IPS-18a (cell line): ENCODE results near the gene BACH2.
"Not testable (repeated sequence)": the region's sequence is repeated elsewhere in the genome, so short reads cannot be mapped to it uniquely, and the experiment has no call there.

ENCODE experiments used
- H3K27ac ChIP-seq: one replicate; pipeline ENCODE4 v1.5.1; 2013; ENCODE audit warnings: low read length
- H3K27me3 ChIP-seq: one replicate; pipeline ENCODE4 v1.6.1; 2013; ENCODE audit warnings: mild to moderate bottlenecking, low read length; ENCODE audit not compliant: control insufficient read depth, insufficient read depth
- H3K36me3 ChIP-seq: one replicate; pipeline ENCODE4 v1.6.1; 2013; ENCODE audit warnings: low read depth, low read length; ENCODE audit not compliant: control insufficient read depth
- H3K4me1 ChIP-seq: one replicate; pipeline ENCODE4 v1.6.1; 2013; ENCODE audit warnings: low read depth, low read length; ENCODE audit not compliant: control insufficient read depth
- H3K4me3 ChIP-seq: one replicate; pipeline ENCODE4 v1.5.1; 2013; ENCODE audit warnings: low read length
- H3K9ac ChIP-seq: one replicate; pipeline ENCODE4 v1.6.1; 2013; ENCODE audit warnings: mild to moderate bottlenecking, low read length, moderate library complexity
- H3K9me3 ChIP-seq: one replicate; pipeline ENCODE4 v1.6.1; 2013; ENCODE audit warnings: low read depth, low read length; ENCODE audit not compliant: control insufficient read depth

The BACH2 gene

GRCh38 chr6:90076511-90077415 is 219.9 kb downstream of the BACH2 start:
- Histone ChIP-seq H3K27me3 (no peaks in the 10 kb centered on the region), H3K9ac (no peak overlapping the region), H3K4me1 (no peaks in the 10 kb centered on the region), H3K9me3 (no peaks in the 10 kb centered on the region), H3K36me3 (no peaks in the 10 kb centered on the region), H3K27ac (no peak overlapping the region), H3K4me3 (no peak overlapping the region)

DNA sequence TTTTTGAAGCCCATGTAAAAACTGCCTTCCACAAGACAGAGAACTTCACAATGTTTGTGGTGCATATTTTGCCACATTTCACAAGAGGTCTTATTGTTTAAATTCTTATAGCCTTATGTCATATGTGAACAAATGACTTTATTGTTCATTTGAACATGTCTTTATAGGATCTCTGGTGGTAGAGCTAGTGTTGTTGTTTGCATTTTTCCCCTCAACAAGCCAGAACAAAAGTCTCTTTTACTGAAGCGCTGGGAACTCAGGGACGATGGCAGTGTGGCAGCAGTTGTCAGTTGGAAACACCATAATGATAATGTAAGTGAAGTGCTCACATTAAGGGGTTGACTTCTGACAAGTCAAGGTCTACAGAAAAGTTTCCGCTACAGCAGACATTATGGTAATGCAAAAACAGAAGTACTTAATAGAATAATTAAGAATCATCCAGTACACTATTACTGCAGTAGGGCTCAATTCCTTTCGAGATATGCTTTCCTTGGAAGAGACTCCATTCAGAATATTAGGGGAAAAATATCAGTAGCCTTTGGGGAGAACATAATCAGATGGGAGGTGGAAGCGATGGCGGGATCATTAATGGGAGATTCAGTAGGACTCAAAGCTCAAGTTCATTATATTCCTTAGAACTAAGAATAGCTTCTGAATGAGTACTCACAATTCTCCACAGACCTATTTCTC is 222.3 kb downstream of the BACH2 start:
- Histone ChIP-seq H3K9ac (no peak overlapping the region), H3K9me3 (no peaks in the 10 kb centered on the region), H3K4me3 (no peak overlapping the region), H3K4me1 (no peaks in the 10 kb centered on the region), H3K27ac (no peak overlapping the region), H3K27me3 (no peaks in the 10 kb centered on the region), H3K36me3 (no peaks in the 10 kb centered on the region)

DNA sequence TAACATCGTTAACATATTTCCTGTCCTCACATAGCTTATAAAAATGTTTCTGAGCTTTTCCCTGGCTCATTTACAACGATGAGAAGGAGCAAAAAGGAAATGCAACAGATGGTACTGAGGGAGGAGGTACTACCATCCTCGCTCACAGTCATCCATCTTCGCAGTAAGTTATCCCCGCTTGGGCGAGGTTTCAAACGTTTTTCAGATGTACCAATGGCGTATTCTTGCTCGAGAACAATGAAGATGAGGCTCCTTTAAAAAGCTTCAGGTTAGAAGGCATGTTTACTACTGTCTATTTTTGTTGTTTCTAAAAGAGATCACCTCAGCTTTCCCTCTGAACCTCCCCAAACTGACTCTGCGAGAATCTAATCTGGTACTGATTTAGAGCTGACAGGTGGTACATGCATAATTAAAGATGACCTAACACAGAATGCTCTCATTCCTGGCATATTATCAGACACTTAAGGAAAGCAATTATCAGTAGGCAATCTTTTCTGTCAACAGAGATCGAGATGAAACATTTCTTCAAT is 223.6 kb downstream of the BACH2 start:
- H3K4me1 ChIP-seq, result peaks cover 6% of the 10 kb centered on the region
- H3K27ac ChIP-seq, result no peak overlapping the region
- H3K9ac ChIP-seq, result no peak overlapping the region
- no peaks in the 10 kb centered on the region for H3K27me3 ChIP-seq
- no peak overlapping the region for H3K4me3 ChIP-seq
- no peaks in the 10 kb centered on the region for H3K9me3 ChIP-seq
- H3K36me3 ChIP-seq, result no peaks in the 10 kb centered on the region

DNA sequence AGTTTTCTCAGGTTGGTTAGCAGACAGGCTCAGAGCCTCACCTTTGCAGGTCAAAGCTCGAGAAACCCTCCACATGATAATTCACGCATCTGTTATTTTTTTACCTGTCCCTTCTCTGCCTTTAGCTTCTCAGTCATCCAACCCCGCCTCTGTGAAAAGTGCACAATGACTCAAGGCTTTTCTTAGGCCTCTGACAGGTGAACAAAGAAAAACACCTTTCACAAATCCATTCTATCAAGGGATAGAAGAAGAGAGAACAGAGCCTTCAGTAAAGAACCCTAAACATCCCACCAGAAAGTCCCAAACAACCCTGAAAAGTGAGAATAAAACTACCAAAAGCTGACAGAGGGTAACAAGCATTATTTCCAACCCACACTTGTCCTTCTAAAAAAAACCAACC is 224.1 kb downstream of the BACH2 start:
- H3K9me3 ChIP-seq, result no peaks in the 10 kb centered on the region
- H3K27ac ChIP-seq, result no peak overlapping the region
- H3K4me3 ChIP-seq, result no peak overlapping the region
- peaks cover 7% of the 10 kb centered on the region for H3K4me1 ChIP-seq
- H3K27me3 ChIP-seq, result no peaks in the 10 kb centered on the region
- H3K36me3 ChIP-seq, result no peaks in the 10 kb centered on the region
- H3K9ac ChIP-seq, result no peak overlapping the region

- no peak overlapping the region for H3K9ac ChIP-seq
- H3K27me3 ChIP-seq, result no peaks in the 10 kb centered on the region
- no peak overlapping the region for H3K27ac ChIP-seq
- H3K4me1 ChIP-seq, result peaks cover 7% of the 10 kb centered on the region
- H3K36me3 ChIP-seq, result no peaks in the 10 kb centered on the region
- H3K9me3 ChIP-seq, result no peaks in the 10 kb centered on the region
- H3K4me3 ChIP-seq, result no peak overlapping the region
Observed at GRCh38 chr6:90068703-90069523, 227.7 kb downstream of the BACH2 start.

DNA sequence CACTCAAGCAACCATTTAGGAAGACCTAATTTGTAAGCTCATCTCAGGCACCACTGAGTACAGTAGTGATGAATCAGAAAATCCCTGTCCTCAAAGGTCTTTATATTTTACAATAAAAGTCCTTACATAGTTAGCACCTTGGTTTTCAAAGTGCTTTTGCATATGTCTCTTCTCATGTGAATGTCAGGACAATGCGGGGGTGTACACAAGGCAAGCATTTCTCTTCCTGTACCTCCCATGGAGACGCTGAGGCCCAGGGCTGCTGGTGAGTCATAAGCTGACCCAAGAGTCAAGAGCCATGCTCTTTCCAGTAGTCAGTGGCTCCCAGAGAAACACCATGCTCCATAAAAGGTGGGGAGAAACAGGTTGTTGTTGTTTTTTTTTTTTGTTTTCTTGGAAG is 228.4 kb downstream of the BACH2 start:
- Histone ChIP-seq H3K36me3 (no peaks in the 10 kb centered on the region), H3K27ac (no peak overlapping the region), H3K4me3 (no peak overlapping the region), H3K9ac (no peak overlapping the region), H3K9me3 (no peaks in the 10 kb centered on the region), H3K4me1 (peaks cover 7% of the 10 kb centered on the region), H3K27me3 (no peaks in the 10 kb centered on the region)

- Histone ChIP-seq H3K27me3 (no peaks in the 10 kb centered on the region), H3K27ac (no peak overlapping the region), H3K9me3 (no peaks in the 10 kb centered on the region), H3K4me1 (peaks cover 7% of the 10 kb centered on the region), H3K4me3 (no peak overlapping the region), H3K36me3 (no peaks in the 10 kb centered on the region), H3K9ac (no peak overlapping the region)
Observed at GRCh38 chr6:90066697-90067096, 229.9 kb downstream of the BACH2 start.

GRCh38 chr6:90065173-90065572 is 231.5 kb downstream of the BACH2 start:
- no peak overlapping the region for H3K9ac ChIP-seq
- no peaks in the 10 kb centered on the region for H3K9me3 ChIP-seq
- H3K27me3 ChIP-seq, result no peaks in the 10 kb centered on the region
- H3K4me1 ChIP-seq, result peaks cover 7% of the 10 kb centered on the region
- no peaks in the 10 kb centered on the region for H3K36me3 ChIP-seq
- H3K4me3 ChIP-seq, result no peak overlapping the region
- no peak overlapping the region for H3K27ac ChIP-seq

DNA sequence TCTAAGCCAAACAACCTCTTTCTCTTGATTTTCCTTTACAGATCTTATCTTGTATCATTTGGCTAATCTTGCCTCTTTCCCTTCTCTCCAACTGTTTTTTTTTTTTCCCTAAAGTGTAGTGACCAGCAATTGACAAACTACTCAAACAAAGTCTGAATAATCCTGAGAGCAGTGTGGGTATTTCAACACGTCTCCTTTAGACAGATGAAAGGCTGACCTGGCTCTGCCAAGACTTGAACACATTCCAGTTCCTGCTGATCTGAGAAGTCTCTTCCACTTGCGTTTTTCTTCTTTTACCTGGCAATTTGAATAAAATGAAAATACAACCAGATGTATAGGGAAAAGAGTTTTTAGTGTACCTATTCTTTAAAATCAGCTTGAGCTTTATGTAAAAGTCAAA is 234.0 kb downstream of the BACH2 start:
- H3K4me3 ChIP-seq, result no peak overlapping the region
- no peaks in the 10 kb centered on the region for H3K4me1 ChIP-seq
- no peak overlapping the region for H3K27ac ChIP-seq
- no peaks in the 10 kb centered on the region for H3K36me3 ChIP-seq
- H3K9me3 ChIP-seq, result no peaks in the 10 kb centered on the region
- H3K9ac ChIP-seq, result no peak overlapping the region
- no peaks in the 10 kb centered on the region for H3K27me3 ChIP-seq

DNA sequence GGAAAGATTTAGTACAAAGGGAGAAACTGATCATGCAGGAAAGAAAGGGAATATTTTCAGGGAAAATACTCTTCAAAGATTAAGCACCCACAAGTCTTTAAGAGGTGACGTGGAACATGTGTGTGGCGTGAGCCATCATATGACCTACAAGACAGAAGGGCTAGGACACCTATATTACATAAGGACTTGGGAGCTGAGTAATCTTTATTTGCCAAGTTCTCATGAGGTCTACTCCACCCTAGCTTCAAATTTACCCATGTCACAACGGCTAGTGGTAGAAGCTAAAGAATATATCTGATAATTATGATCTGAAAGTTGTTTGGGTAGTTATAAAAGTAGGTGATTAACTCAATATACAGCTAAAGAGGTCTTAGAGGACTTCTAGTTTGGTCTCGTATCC is 234.6 kb downstream of the BACH2 start:
- Histone ChIP-seq H3K27ac (no peak overlapping the region), H3K4me3 (no peak overlapping the region), H3K4me1 (no peaks in the 10 kb centered on the region), H3K9ac (no peak overlapping the region), H3K36me3 (no peaks in the 10 kb centered on the region), H3K27me3 (no peaks in the 10 kb centered on the region), H3K9me3 (no peaks in the 10 kb centered on the region)

DNA sequence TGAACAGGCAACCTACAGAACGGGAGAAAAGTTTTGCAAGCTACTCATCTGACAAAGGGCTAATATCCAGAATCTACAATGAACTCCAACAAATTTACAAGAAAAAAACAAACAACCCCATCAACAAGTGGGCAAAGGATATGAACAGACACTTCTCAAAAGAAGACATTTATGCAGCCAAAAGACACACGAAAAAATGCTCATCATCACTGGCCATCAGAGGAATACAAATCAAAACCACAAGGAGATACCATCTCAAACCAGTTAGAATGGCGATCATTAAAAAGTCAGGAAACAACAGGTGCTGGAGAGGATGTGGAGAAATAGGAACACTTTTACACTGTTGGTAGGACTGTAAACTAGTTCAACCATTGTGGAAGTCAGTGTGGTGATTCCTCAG is 237.5 kb downstream of the BACH2 start:
- H3K36me3 ChIP-seq, H3K4me3 ChIP-seq, H3K27me3 ChIP-seq, H3K27ac ChIP-seq, H3K9ac ChIP-seq, H3K9me3 ChIP-seq, H3K4me1 ChIP-seq: not testable (repeated sequence)
